ENCODE measurements around the gene SHOX. TPM values are rescaled to one million over a fixed set of nuclear protein-coding genes. Genes with fewer than 3 reads are reported as not detected.

SHOX gene
- not detected for total RNA-seq
- long read RNA-seq, result 0 reads

GRCh38 chrX:630612-631496 is at the start of gene SHOX:
TSS of gene SHOX (plus strand) at chrX:630791. CDS start at chrX:630898, 107 bp downstream.
- H3K27me3 ChIP-seq, result peaks cover 74% of the 10 kb centered on the region
- H3K9me3 ChIP-seq, result no peaks in the 10 kb centered on the region
- H3K4me3 ChIP-seq, result no peak within 1 kb of the TSS

GRCh38 chrX:581066-581465 is 49.5 kb upstream of the SHOX start:
- intact Hi-C loops (cut with DNase I), result no loop called here
- Histone ChIP-seq H3K36me3 (no peaks in the 10 kb centered on the region), H3K27me3 (no peaks in the 10 kb centered on the region), H3K4me1 (no peaks in the 10 kb centered on the region), H3K9me3 (no peaks in the 10 kb centered on the region), H3K27ac (no peak overlapping the region), H3K4me3 (no peak overlapping the region)
- ATAC-seq (no peak), DNase-seq (no peak)
- no peak for TF ChIP-seq CTCF (IDR thresholded peaks at IDR 0.05)

More at GRCh38 chrX:630612-631496, at the start of gene SHOX:
- H3K4me1 ChIP-seq, result no peaks in the 10 kb centered on the region
- H3K27ac ChIP-seq, result no peak within 1 kb of the TSS
- TF ChIP-seq CTCF (IDR thresholded peaks at IDR 0.05), result no peak
- intact Hi-C loops (cut with DNase I), result no loop called here
- ATAC-seq (no peak), DNase-seq (peak; percentile 51)
- no peaks in the 10 kb centered on the region for H3K36me3 ChIP-seq

GRCh38 chrX:581720-582298 is 48.8 kb upstream of the SHOX start:
- no peak for DNase-seq
- TF ChIP-seq CTCF (IDR thresholded peaks at IDR 0.05), result no peak
- intact Hi-C loops (cut with DNase I), result no loop called here
- H3K36me3 ChIP-seq, result no peaks in the 10 kb centered on the region
- no peak overlapping the region for H3K27ac ChIP-seq
- no peaks in the 10 kb centered on the region for H3K27me3 ChIP-seq
- no peak for ATAC-seq
- no peaks in the 10 kb centered on the region for H3K9me3 ChIP-seq
- no peaks in the 10 kb centered on the region for H3K4me1 ChIP-seq
- H3K4me3 ChIP-seq, result no peak overlapping the region

GRCh38 chrX:584572-584971 is 46.0 kb upstream of the SHOX start:
- DNase-seq (no peak), ATAC-seq (no peak)
- Histone ChIP-seq H3K9me3 (no peaks in the 10 kb centered on the region), H3K4me1 (no peaks in the 10 kb centered on the region), H3K36me3 (no peaks in the 10 kb centered on the region), H3K4me3 (no peak overlapping the region), H3K27ac (no peak overlapping the region), H3K27me3 (no peaks in the 10 kb centered on the region)
- intact Hi-C loops (cut with DNase I), result no loop called here
- no peak for TF ChIP-seq CTCF (IDR thresholded peaks at IDR 0.05)

GRCh38 chrX:585115-585808 is 45.3 kb upstream of the SHOX start:
- ATAC-seq, result no peak
- no peak overlapping the region for H3K4me3 ChIP-seq
- no peaks in the 10 kb centered on the region for H3K36me3 ChIP-seq
- TF ChIP-seq CTCF (IDR thresholded peaks at IDR 0.05), result no peak
- H3K27me3 ChIP-seq, result no peaks in the 10 kb centered on the region
- intact Hi-C loops (cut with DNase I), result no loop called here
- H3K9me3 ChIP-seq, result no peaks in the 10 kb centered on the region
- H3K4me1 ChIP-seq, result no peaks in the 10 kb centered on the region
- H3K27ac ChIP-seq, result no peak overlapping the region
- DNase-seq, result no peak
